GM12874 (cell line): ENCODE measurements around the gene H2BK1.

Source experiments
- CTCF ChIP-seq: IDR thresholded peaks from 2 replicates; pipeline ENCODE4 v1.5.1; 2011; ENCODE audit warnings: low read depth, mild to moderate bottlenecking, control low read depth, low read length, moderate library complexity; ENCODE audit not compliant: insufficient read depth

Gene H2BK1

DNA sequence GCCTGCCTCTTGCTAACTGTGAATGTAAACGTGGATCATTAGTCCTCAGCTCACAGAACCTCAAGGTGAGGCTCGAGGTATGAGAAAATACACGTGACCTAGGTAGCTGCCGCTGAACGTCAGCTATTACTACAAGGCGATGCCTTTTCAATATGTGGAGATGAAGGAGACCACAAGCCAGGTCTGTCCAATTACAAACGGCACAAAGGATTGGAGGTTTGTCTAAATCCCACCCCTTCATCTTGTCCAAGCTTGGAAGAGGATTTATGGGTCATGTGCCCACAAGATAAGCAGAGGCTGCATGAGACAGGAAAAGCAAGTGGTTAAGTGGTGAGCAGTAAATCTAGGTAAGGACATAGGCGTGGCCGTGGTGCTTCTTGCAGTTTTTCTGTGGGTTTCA lies 3.4 kb downstream of the H2BK1 start:
- TF ChIP-seq CTCF = no peak

DNA sequence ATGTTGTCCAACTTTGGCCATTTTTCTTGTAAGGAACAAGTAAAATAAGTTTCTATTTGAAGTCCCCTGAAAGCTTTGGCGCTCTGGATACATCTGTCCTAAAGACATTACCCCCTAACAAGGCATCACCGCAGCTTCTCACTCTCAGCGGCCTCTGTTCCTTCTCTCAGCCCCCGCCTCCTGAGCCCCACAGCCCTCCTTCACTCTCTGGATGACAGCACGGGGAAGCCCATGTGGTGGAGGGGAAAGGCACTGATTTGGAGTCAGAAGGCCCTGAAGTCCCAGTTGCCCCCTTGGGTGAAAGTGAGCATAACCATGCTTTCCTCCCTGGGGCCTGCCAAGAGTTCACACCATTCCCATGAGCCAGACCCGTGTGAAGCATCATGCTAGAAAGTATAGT lies 4.6 kb downstream of the H2BK1 start:
- TF ChIP-seq CTCF = no peak

DNA sequence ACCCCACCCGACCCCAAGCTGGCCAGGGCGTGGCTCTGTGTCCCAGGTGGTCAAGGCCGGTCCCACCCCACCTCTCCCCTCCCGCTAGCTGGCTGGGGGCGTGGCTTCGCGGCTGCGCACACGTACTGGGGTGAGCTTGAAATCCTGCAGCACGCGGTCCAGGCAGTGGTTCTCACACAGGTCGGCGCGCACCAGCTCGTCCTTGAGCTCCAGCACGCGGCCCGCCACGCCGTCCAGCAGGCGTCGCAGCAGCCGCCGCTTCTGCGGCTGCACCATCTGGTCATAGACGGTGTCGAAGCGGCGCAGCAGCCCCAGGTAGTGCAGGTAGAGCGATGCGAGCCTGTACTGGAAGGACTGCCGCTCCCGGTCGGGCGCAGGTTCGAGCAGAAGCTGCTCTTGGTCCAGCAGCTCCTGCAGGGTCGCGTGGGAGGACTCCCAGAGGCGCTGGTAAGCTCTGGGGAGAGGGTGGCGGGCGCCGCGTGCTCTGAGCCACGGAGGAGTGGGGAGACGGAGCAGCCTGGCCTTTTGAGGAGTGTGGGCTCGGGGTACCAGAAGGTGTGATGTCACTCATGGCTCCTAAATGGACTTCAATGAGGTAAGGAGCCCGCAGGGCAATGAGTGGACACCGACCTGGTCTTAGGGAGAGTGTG lies 5.8 kb downstream of the H2BK1 start:
- TF ChIP-seq CTCF = no peak

- TF ChIP-seq CTCF = no peak
Measured at GRCh38 chr7:151202836-151203235, 7.5 kb downstream of the H2BK1 start.

- no peak for TF ChIP-seq CTCF
Measured at GRCh38 chr7:151201751-151202150, 8.5 kb downstream of the H2BK1 start.

DNA sequence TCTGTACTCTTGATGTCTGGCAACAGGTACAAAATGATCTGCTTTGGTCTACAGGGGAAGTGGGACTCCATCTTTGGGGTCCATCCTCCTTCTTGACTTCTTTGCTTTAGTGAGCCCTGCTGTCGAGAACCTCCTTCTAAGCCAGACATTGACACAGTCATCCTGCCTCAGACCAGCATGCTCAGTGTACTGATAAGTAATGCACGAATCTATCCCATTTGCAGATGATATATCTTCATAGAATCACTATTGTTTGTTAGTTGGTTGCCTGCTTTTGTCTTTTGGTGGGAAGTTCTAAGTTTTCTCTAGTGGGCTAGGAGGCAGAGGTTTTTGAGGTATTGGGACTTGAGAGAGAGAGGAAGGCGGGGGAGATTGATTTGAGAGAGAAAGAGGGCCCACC lies 8.9 kb downstream of the H2BK1 start:
- TF ChIP-seq CTCF = no peak

GRCh38 chr7:151198945-151199848 lies 11.1 kb downstream of the H2BK1 start:
- TF ChIP-seq CTCF = no peak
